ENCODE measurements around the gene SPIN3. TPM values are rescaled to one million over a fixed set of nuclear protein-coding genes. Genes with fewer than 3 reads are reported as not detected.
"Not testable (repeated sequence)": the region's sequence is repeated elsewhere in the genome, so short reads cannot be mapped to it uniquely, and the experiment has no call there.

Gene SPIN3
- 12.7 TPM for polyA plus RNA-seq (ENCODE audit: insufficient read length)

- DNase-seq, result peak; percentile 80
Observed at GRCh38 chrX:56995271-56995994, at the start of gene SPIN3. Gene SPIN3 (minus strand): TSS chrX:56995541. CDS start chrX:56994947, 594 bp downstream.

DNA sequence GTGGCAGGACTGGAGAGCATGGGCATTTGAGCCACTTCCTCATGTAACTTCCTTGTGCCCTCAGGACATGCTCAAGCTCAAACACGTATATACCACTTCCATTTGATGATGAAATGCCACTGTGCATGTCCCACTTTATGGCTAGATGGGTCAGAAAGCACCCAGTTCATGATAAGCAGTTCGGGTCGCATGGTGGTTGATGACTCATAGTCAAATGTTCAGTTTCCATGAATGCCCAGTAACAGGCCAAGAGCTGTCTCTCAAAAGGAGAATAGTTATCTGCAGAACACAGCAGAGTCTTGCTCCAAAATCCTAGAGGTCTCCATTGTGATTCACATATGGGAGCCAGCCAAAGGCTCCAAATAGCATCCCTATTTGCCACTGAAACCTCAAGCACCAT lies 48.9 kb upstream of the SPIN3 start:
- DNase-seq, result no peak

DNA sequence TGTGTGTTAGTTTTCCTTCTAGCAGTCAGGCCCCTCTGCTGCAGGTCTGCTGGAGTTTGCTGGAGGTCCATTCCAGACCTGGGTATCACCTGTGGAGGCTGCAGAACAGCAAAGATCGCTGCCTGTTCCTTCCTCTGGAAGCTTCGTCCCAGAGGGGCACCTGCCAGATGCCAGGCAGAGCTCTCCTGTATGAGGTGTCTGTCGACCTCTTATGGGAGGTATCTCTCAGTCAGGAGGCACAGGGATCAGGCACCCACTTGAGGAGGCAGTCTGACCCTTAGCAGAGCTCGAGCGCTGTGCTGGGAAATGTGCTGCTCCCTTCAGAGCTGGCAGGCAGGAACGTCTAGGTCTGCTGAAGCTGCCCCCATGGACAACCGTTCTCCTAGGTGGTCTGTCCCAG lies 41.9 kb upstream of the SPIN3 start:
- DNase-seq, result not testable (repeated sequence)

DNA sequence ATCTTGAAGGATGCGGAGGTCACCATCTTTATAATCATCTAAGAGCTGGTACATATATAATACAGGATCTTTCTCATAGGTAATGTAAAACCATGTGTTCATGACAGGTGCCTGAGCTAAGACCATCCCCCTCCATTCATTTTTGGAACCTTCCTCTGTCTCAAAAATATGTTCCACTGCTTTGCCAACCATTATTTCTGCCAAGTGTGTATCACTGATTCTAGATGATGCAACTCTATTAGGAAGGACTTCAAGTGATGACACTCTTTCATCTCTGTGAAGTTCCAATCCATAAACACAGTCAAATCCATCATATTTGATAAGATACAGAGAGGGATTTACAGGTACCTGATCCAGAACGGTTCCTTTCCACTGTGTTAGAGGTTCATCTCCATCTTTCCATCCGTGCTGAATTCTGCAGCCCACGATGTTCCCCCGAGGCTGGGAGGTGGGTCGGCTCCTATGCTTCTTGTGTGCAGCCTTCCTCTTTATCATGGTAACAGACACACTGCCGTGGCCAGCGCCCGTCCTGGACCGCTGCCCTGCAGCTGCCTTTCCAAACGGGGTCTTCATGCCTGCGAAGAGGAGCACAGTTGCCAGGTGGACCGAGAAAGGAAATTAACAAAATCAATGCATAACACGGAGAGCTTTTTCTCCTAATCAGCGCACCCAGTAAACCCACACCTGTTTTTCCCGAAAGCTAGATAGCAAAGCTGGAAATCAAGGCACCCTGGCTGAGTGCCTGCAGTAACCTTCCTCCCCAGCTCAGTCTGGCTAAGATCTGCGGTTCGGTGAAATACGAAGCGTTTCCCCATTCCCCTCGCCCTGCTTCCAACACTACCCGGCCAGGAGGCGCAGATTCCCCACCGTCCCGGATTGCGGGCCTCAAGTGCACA lies 718 bp downstream of the SPIN3 start:
- DNase-seq, result peak; percentile 10

DNA sequence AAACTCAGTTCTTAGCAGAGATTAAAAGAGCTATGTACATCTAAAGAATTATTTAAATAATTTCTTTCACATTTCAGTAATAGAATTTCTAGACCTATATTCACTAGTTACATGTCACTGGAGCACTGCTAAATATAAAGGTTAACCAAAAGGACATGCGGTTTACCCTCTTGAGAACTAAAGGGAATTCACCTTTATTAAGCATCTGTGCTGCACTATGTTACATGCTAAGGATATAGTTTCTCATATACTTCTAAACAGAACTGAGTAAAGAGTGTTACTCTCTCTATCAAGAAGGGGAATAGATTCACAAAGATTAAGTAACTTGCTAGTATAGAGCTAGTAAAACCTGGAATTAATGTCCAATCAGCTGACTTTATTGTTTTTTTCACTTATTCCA lies 7.6 kb downstream of the SPIN3 start:
- no peak for DNase-seq

- no peak for DNase-seq
Observed at GRCh38 chrX:56986138-56986537, 9.2 kb downstream of the SPIN3 start.

DNA sequence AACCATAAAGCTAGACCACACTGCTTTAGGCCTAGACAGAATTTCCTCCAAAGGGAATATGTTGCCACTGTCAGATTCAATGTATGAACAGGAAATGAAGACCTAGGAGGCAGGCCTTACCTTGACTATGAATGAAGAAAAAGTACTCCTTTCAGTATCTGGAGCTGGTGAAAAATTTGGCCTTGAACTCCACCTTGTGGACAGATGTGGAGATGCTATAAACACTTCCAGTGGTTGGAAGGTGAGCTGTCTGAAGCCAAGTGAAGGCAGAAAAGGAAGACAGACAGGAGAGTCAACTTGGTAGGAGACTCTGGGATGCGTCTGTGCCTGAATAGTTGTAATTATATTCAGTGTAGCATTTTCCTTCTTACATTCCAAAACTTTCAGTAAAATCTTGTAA lies 17.2 kb downstream of the SPIN3 start:
- DNase-seq, result peak; percentile 12

DNA sequence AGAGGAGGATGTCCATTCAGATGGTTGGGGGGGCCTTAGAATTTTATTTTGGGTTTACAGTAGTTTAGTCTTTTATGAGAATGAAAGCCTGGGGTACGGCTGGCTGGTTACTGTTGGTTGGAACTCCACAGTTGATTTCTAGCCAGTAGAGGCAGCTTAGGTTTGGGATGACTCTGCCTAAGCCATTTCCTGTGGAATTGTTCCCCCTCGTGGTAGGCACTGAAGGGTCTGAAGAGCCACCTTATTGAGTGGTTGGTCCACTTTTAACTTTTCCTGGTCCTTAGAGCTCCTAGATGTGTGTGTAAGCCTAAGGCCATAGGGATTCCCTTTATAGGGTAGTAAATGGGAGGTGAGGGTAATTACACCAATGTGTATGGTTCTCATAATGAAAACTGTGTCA lies 19.7 kb downstream of the SPIN3 start:
- DNase-seq, result no peak

DNA sequence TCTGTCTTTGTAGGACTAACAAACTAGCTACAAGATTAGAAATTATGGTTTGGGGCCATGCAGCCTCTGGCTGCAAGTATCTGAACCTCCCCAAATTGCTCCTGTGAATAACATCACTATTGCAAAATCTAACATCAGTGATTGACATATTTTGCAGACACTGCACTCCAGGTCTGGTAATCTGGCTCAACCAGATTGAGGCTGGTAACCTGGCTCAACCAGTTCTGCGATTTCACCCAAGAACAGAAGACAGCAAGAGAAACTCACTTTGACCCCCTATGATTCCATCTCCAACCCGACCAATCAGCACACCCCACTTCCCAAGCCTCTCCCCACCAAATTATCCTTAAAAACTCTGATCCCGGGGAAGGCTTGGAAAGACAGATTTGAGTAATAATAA lies 20.9 kb downstream of the SPIN3 start:
- no peak for DNase-seq

DNA sequence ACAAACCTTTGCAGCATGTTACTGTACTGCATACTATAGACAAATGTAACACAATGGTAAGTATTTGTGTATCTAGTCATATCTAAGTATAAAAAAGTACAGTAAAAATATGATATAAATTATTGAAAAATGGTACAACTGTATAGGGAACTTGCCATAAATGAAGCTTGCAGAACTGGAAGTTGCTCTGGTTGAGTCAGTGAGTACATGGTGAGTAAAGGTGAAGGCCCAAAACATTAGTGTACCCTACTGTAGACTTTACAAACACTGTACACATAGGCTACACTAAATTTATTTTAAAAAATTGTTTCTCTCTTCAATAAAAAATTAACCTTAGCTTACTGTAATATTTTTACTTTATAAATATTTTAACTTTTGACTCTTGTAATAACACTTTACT lies 25.8 kb downstream of the SPIN3 start:
- no peak for DNase-seq

DNA sequence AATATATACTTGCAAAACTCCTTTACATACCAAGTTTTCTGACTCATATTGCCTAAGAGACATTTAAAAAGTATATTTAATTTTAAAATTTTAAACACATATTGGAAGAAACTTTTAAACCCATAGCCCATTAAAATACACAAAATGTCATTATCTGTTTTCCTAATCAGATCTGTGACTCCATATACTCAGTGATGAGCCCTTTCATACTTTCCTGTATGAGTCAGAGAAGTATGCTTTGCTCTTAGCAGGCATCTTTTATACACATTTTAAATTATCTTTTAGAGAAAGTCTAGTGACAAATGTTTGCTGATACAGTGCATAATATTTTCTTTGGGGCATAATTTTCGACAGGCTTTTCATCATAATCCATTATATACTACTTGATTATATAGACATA lies 26.4 kb downstream of the SPIN3 start:
- DNase-seq, result no peak

DNA sequence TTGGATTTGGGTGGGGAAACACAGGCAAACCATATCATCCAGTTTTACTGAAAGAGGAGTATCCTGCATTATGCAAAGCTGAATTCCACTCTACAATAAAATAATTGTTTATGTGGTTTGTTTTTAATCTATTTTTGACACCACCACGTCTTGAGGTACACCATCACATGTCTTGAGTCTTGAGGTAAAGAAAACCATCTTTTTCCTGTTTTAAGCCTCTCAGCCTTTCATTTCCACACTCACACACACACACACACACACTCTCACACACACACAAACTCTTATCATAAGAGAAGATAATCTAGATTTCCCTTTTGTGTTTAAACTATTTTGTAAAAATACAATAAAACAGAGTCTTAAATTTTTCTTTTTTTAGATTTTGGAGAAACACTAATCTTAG lies 32.0 kb downstream of the SPIN3 start:
- DNase-seq, result no peak

DNA sequence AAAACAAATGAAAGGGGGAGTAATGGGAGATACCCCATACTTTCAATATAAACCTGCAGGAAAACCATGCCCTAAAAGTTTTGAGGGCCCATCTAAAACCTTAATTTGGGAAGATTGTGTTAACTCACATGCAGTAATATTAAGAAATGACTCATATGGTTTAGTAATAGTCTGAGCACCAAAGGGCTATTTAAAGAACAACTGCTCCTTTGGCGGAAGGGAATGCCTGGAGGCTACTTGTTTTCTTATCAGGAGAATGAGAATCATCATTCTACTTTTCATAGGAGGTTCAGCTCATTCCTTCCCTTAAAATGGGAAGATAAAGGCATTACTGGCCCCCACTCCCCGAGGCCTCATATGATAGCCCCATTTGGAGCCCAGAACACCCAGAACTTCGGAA lies 47.6 kb downstream of the SPIN3 start:
- DNase-seq, result no peak

DNA sequence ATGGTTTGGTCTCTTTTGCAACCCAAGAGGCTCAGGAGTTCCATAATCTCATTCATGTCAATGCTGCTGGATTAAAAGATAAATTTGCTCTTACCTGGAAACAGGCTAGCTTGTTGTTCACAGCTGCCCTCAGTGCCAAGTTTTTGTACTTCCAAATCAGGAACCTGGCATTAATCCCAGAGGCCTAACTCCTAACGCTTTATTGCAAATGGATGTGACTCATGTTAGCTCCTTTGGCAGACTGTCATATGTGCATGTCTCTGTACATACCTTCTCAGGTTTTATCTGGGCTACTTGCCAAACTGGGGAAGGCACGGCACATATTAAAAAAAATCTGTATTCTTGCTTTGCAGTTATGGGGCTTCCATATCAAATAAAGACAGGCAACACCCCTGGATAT lies 49.1 kb downstream of the SPIN3 start:
- not testable (repeated sequence) for DNase-seq

DNA sequence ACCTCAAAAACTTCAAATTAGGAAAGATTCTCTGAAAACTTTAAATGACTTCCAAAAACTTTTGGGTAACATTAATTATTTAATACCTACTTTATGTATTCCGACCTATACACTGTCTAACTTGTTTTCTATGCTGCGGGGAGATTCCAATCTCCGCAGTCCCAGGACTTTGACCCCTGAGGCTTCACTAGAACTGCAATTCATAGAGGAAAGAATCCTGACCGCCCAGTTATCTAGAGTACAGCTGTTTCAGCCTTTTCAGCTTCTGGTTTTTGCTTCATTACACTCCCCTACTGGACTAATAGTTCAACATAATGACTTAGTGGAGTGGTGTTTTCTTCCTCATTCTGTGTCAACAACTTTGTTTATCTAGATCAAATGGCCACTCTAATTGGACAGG lies 50.1 kb downstream of the SPIN3 start:
- not testable (repeated sequence) for DNase-seq

DNA sequence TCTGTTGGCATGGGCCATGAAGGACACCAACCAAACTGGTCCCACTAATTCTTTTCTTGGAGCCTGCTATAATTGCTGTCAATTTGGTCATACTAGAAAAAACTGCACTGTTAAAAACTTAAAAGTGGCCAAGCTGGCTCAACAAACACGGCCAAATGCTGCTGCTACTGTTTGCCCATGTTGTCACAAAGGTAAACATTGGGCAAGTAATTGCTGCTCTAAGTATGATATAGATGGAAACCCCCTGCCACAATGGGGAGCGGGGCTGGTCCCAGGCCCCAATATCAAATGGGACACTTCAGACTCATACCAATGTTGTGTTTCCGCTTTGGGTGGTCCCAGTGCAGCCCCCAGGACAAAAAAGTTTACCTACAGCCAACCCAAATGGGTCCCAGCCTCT lies 52.1 kb downstream of the SPIN3 start:
- no peak for DNase-seq

Other genes starting within 250 kb of the SPIN3 start
- 11.1 TPM for gene SPIN2B, start 126.0 kb upstream of the SPIN3 start, polyA plus RNA-seq (ENCODE audit: insufficient read length)
- gene SPIN2A, start 141.9 kb upstream of the SPIN3 start, polyA plus RNA-seq (ENCODE audit: insufficient read length), result 3.4 TPM

All from hindlimb muscle (tissue), 1 donor.